Measurements from ENCODE around the gene SLC6A1. TPM values are rescaled to one million over a fixed set of nuclear protein-coding genes. Genes with fewer than 3 reads are reported as not detected.

SLC6A1 gene
- total and polyA plus RNA-seq, 2 of the 4 experiments (the other 2 are of a cell fraction) = 0.02 TPM; not detected in 1

- no peak overlapping the region for H2BK20ac ChIP-seq (ENCODE audit: low read depth, low read length)
- H3K36me3 ChIP-seq (ENCODE audit: control insufficient read depth, insufficient read depth, low read length) = no peaks in the 10 kb centered on the region
- in situ Hi-C loops (cut with MboI; ENCODE audit: low sequenced_read_pairs) = loop anchor here (5.0 kb wide), 1 partner anchor 103 kb away; no protein-coding TSS in a partner anchor
- H3K27ac ChIP-seq (ENCODE audit: insufficient read depth, low read length) = no peak overlapping the region
- no peak overlapping the region for H3K18ac ChIP-seq (ENCODE audit: low read depth, low read length)
- no peak overlapping the region for H2AK9ac ChIP-seq (replicated peaks; ENCODE audit: low read depth, low read length, poor library complexity)
- no TSS peak for BruUV-seq (replicated peaks)
- H4K91ac ChIP-seq (ENCODE audit: insufficient read depth, low read depth, low read length) = no peak overlapping the region
- dilution Hi-C loops (cut with HindIII; ENCODE audit: low sequenced_read_pairs, unreplicated experiment) = no loop called here
- no peak for ATAC-seq (ENCODE audit: low read depth)
- H3K27me3 ChIP-seq (ENCODE audit: control insufficient read depth, insufficient read depth, low read length) = peaks cover 41% of the 10 kb centered on the region
- no peaks in the 10 kb centered on the region for H3K9me3 ChIP-seq (ENCODE audit: control insufficient read depth, insufficient read depth, low read length)
- no peak for TF ChIP-seq NFE2L2 (IDR thresholded peaks at IDR 0.05; ENCODE audit: low read depth, low read length)
- no peak for TF ChIP-seq ELK1 (IDR thresholded peaks at IDR 0.05; ENCODE audit: borderline replicate concordance, low read depth, low read length)
- no peak for TF ChIP-seq MXI1 (IDR thresholded peaks at IDR 0.05; ENCODE audit: borderline replicate concordance, low read depth, low read length)
- no peak for TF ChIP-seq MAZ (IDR thresholded peaks at IDR 0.05; ENCODE audit: borderline replicate concordance, low read depth, low read length)
- no peak for TF ChIP-seq USF2 (IDR thresholded peaks at IDR 0.05; ENCODE audit: low read depth, low read length)
- no peak for TF ChIP-seq SMC3 (IDR thresholded peaks at IDR 0.05; ENCODE audit: low read depth, low read length)
- TF ChIP-seq CEBPB (IDR thresholded peaks at IDR 0.05; ENCODE audit: low read depth, low read length) = no peak
- TF ChIP-seq RCOR1 (IDR thresholded peaks at IDR 0.05; ENCODE audit: insufficient replicate concordance, low read length) = no peak
- no peak for TF ChIP-seq MAFK (IDR thresholded peaks at IDR 0.05; ENCODE audit: low read depth, low read length)
- no peak for TF ChIP-seq CHD1 (IDR thresholded peaks at IDR 0.05; ENCODE audit: low read depth, low read length)
- TF ChIP-seq FOS (IDR thresholded peaks at IDR 0.05; ENCODE audit: low read depth, low read length) = no peak
- TF ChIP-seq RAD21 (IDR thresholded peaks at IDR 0.05; ENCODE audit: low read length) = no peak
- TF ChIP-seq BHLHE40 (IDR thresholded peaks at IDR 0.05; ENCODE audit: low read depth, low read length) = no peak
- no peak for TF ChIP-seq CTCF (conservative IDR thresholded peaks at IDR 0.05; ENCODE audit: low read depth, low read length)
- no peak overlapping the region for H4K5ac ChIP-seq (ENCODE audit: low read depth, low read length)
- no peak overlapping the region for H2BK5ac ChIP-seq (ENCODE audit: low read depth, low read length, poor library complexity, severe bottlenecking)
- no peak overlapping the region for H2AK5ac ChIP-seq (ENCODE audit: low read depth, low read length)
- CTCF ChIA-PET = no interaction called here
- intact Hi-C loops (cut with micrococcal nuclease) = loop anchor here (10.0 kb wide), 1 partner anchor 171 kb away; no protein-coding TSS in a partner anchor
- H3K9me1 ChIP-seq (ENCODE audit: insufficient read depth, low read length) = no peaks in the 10 kb centered on the region; the same call in 1 of the 2 replicates
- no peaks in the 10 kb centered on the region for H3K79me1 ChIP-seq (ENCODE audit: low read depth in 1 of 2, low read length in 2 of 2)
- no peak overlapping the region for H2BK15ac ChIP-seq (ENCODE audit: low read depth, low read length)
- no peak overlapping the region for H4K8ac ChIP-seq (ENCODE audit: low read depth in 2 of 2, low read length in 2 of 2)
- 70% methylated on average over 5 of the region's 10 CpGs; no CpG with 5 or more reads in 1 of the 2 experiments for WGBS, 2 experiments (ENCODE audit: extremely low coverage in 2 of 2, insufficient read length in 1 of 2)
- H3K4ac ChIP-seq (ENCODE audit: low read depth, low read length) = no peak overlapping the region
- H3K56ac ChIP-seq (ENCODE audit: extremely low read depth, insufficient read depth, low read length) = no peak overlapping the region
- no peak overlapping the region for H2AFZ ChIP-seq (replicated peaks; ENCODE audit: low read length, poor library complexity)
- H3K4me3 ChIP-seq (ENCODE audit: insufficient read depth, low read depth, low read length) = no peak overlapping the region
- H3K4me2 ChIP-seq (ENCODE audit: low read depth, low read length) = no peak overlapping the region
- no peak for DNase-seq
- H3K9ac ChIP-seq (ENCODE audit: low read depth, low read length) = no peak overlapping the region
- POLR2A ChIA-PET (ENCODE audit: unreplicated experiment) = no interaction called here
- no peak overlapping the region for H3K14ac ChIP-seq (replicated peaks; ENCODE audit: low read depth, low read length)
- H3K23ac ChIP-seq (ENCODE audit: low read depth, low read length) = no peak overlapping the region
- H3K4me1 ChIP-seq (ENCODE audit: control insufficient read depth, insufficient read depth, low read length) = peaks cover under 1% of the 10 kb centered on the region; the same call in 1 of the 2 replicates
- H2BK120ac ChIP-seq (ENCODE audit: low read depth, low read length) = no peak overlapping the region
- H4K20me1 ChIP-seq (ENCODE audit: insufficient read depth, low read length) = no peaks in the 10 kb centered on the region
Observed at GRCh38 chr3:11055496-11055895, 62.9 kb downstream of the SLC6A1 start.

All from IMR-90 (cell line).